Transverse colon (tissue), 3 donors: ENCODE data around the gene BHLHE23.

Source experiments
- EP300 ChIP-seq: sonication (generic); formaldehyde crosslinking; IDR thresholded peaks from one replicate; pipeline ENCODE4 v1.6.1; 2017; ENCODE audit warnings: antibody characterized with exemption, low read depth
- TF ChIP-seq, protein P1 (sequence below), 5 experiments: fragments of 200-600 bp in 3 of 5; fragments of 450-650 bp in 2 of 5; sonication (generic) in 3 of 5; IDR thresholded peaks; 1 replicate in 2 of 5; 2 replicates in 3 of 5; pipeline ENCODE4 v1.5.1; 2016 to 2017; ENCODE audit warnings: antibody characterized with exemption in 5 of 5, inconsistent platforms in 3 of 5, mild to moderate bottlenecking in 2 of 5, moderate library complexity in 1 of 5

DNA sequence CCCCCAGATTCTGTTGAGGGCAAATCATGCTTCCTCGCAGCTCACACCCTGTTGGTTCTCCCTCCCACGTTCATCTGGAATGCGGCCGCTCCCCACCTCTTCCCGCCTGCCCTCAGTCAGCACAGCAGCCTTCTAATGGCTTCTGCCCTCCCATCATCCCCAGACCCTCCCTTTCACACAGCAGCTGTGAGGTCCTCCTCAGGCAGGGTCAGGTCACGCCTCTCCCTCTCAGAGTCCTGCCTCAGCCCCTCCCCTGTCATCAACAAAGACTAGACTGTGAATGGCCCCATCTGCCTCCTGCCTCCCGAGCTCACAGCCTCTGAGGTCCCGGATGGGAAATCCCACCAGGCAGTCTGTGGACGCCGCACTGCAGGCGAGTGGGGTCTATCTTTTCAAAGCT lies 7.9 kb upstream of the BHLHE23 start:
- TF ChIP-seq, protein P1, sequence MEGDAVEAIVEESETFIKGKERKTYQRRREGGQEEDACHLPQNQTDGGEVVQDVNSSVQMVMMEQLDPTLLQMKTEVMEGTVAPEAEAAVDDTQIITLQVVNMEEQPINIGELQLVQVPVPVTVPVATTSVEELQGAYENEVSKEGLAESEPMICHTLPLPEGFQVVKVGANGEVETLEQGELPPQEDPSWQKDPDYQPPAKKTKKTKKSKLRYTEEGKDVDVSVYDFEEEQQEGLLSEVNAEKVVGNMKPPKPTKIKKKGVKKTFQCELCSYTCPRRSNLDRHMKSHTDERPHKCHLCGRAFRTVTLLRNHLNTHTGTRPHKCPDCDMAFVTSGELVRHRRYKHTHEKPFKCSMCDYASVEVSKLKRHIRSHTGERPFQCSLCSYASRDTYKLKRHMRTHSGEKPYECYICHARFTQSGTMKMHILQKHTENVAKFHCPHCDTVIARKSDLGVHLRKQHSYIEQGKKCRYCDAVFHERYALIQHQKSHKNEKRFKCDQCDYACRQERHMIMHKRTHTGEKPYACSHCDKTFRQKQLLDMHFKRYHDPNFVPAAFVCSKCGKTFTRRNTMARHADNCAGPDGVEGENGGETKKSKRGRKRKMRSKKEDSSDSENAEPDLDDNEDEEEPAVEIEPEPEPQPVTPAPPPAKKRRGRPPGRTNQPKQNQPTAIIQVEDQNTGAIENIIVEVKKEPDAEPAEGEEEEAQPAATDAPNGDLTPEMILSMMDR (IDR thresholded peaks at IDR 0.05): no peak
- no peak for TF ChIP-seq EP300
